Stimulated activated CD8-positive, alpha-beta memory T cell treated with anti-CD3 and anti-CD28 coated beads, Interleukin-4, amount 100 ng/mL, for 4 hours (primary cell): ENCODE data around the gene SLC44A4.
"Not testable (repeated sequence)": the region's sequence is repeated elsewhere in the genome, so short reads cannot be mapped to it uniquely, and the experiment has no call there.

Source experiments
- DNase-seq, 2 donors: peaks; one replicate each; pipeline ENCODE4 v3.0.0-alpha.2; 2020; ENCODE audit warnings: low read depth in 2 of 2, low spot score in 1 of 2

The SLC44A4 gene

GRCh38 chr6:31830886-31831335, 47.9 kb downstream of the SLC44A4 start:
- DNase-seq: no peak

- DNase-seq: no peak
Observed at GRCh38 chr6:31829633-31830283, 49.0 kb downstream of the SLC44A4 start.

GRCh38 chr6:31827286-31828079, 51.3 kb downstream of the SLC44A4 start, which contains the start of gene HSPA1B:
Gene HSPA1B (plus strand): TSS chr6:31827738. CDS start chr6:31827951, 213 bp downstream.
- DNase-seq: peak; percentile 75 to 83

- no peak for DNase-seq
Observed at GRCh38 chr6:31826793-31827285, 52.0 kb downstream of the SLC44A4 start.

- DNase-seq: no peak
Observed at GRCh38 chr6:31825553-31825952, 53.2 kb downstream of the SLC44A4 start.

GRCh38 chr6:31823592-31824196, 55.1 kb downstream of the SLC44A4 start:
- DNase-seq: not testable (repeated sequence)

GRCh38 chr6:31822036-31822821, 56.6 kb downstream of the SLC44A4 start:
- DNase-seq: peak in 1 of 2 donors; percentile 47

- no peak for DNase-seq
Observed at GRCh38 chr6:31821301-31822035, 57.3 kb downstream of the SLC44A4 start.

GRCh38 chr6:31820399-31820798, 58.4 kb downstream of the SLC44A4 start:
- not testable (repeated sequence) for DNase-seq

- no peak for DNase-seq
Observed at GRCh38 chr6:31819871-31820299, 58.9 kb downstream of the SLC44A4 start.

GRCh38 chr6:31817929-31818511, 60.8 kb downstream of the SLC44A4 start:
- not testable (repeated sequence) for DNase-seq

- not testable (repeated sequence) for DNase-seq
Observed at GRCh38 chr6:31817133-31817928, 61.5 kb downstream of the SLC44A4 start.

- DNase-seq: peak in 1 of 2 donors; percentile 40
Observed at GRCh38 chr6:31815025-31815838, 63.6 kb downstream of the SLC44A4 start, which contains the start of the genes HSPA1A and HSPA1L. Gene HSPA1A (plus strand): TSS chr6:31815543. CDS start chr6:31815757, 214 bp downstream. Gene HSPA1L (minus strand): TSS chr6:31815283. CDS start chr6:31811972, 3,311 bp downstream.

GRCh38 chr6:31814677-31815024, 64.1 kb downstream of the SLC44A4 start:
- DNase-seq: peak in 1 of 2 donors; percentile 32

GRCh38 chr6:31813465-31813849, 65.3 kb downstream of the SLC44A4 start:
- no peak for DNase-seq
